Measurements from ENCODE around the gene ITSN1. TPM values are rescaled to one million over a fixed set of nuclear protein-coding genes. Genes with fewer than 3 reads are reported as not detected.

The ITSN1 gene
- total RNA-seq, 2 experiments from 2014 or later, result 3.6 to 6.6 TPM

- no peaks in the 10 kb centered on the region for H3K4me1 Mint-ChIP-seq
- peaks cover 2% of the 10 kb centered on the region for H3K9me3 Mint-ChIP-seq
- H3K27ac Mint-ChIP-seq, result no peak overlapping the region
- DNase-seq, result no peak
- no peaks in the 10 kb centered on the region for H3K27me3 Mint-ChIP-seq
- H3K4me3 Mint-ChIP-seq, result no peak overlapping the region
- H3K36me3 Mint-ChIP-seq, result peaks cover 14% of the 10 kb centered on the region
Observed at GRCh38 chr21:33825915-33826314, 183.6 kb downstream of the ITSN1 start.

DNA sequence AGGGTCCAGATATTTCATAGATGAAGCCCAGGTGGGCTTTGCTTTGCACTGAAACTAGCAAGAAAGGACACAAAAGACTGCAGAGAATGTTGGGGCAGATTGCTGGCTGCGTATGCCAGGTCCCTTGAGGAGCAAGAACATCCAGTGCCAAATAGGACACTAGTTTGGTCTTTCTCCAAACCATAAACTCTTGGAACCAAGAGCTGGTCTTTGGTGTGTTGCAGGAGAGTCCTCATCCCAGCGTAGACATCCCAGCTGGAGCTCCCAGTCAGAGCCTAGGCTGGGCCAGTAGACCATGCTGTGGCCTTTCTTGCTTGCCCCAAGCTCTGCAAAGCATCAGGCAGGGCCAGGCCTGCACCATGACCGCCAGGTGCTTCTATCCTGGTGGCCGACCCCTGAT is 185.8 kb downstream of the ITSN1 start:
- Mint-ChIP-seq H3K36me3 (peaks cover 14% of the 10 kb centered on the region), H3K9me3 (peaks cover 2% of the 10 kb centered on the region), H3K27ac (no peak overlapping the region), H3K27me3 (no peaks in the 10 kb centered on the region), H3K4me3 (no peak overlapping the region), H3K4me1 (no peaks in the 10 kb centered on the region)
- DNase-seq, result no peak

DNA sequence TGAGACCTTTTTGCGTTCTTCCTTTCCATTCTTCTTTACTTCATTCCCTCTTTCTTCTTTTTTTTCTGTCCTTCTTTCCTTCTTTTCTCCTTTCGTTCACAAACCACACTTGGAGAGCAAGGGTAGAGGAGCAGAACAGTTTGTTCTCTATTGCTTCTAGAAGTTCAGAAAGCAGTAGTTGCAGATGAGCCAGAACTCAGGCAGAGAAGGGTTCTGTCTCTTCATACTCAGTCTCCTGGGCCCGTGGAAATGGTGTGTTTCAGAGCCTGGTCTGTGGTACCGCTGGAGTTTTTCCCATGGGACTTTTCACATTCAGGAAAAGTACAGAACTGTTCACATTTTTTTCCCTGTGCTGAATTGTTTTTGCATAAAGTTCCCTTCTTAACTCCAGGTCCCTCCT is 186.3 kb downstream of the ITSN1 start:
- Mint-ChIP-seq H3K27me3 (no peaks in the 10 kb centered on the region), H3K36me3 (peaks cover 14% of the 10 kb centered on the region), H3K9me3 (peaks cover 2% of the 10 kb centered on the region), H3K27ac (no peak overlapping the region), H3K4me3 (no peak overlapping the region), H3K4me1 (no peaks in the 10 kb centered on the region)
- DNase-seq, result no peak

DNA sequence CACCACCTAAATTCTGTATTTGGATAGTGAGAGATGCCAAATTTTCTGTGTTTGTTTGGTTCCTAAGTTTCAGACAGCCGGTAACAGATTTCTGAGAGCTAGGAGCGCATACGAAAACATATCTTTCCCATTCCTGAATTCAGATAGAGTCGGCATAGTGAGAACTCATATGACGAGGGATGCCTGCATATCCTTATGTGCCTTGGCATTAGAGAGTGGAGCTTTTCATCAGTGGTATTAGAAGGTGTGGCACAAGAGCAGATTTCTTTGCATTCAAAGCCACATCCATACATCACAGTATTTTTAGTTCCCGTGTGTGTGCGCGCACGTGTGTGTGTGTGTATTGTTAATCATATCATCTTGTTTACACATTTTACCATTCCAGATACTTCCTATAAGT is 187.5 kb downstream of the ITSN1 start:
- Mint-ChIP-seq H3K9me3 (peaks cover 2% of the 10 kb centered on the region), H3K27ac (no peak overlapping the region), H3K27me3 (no peaks in the 10 kb centered on the region), H3K4me3 (no peak overlapping the region), H3K36me3 (peaks cover 14% of the 10 kb centered on the region), H3K4me1 (no peaks in the 10 kb centered on the region)
- DNase-seq, result no peak

DNA sequence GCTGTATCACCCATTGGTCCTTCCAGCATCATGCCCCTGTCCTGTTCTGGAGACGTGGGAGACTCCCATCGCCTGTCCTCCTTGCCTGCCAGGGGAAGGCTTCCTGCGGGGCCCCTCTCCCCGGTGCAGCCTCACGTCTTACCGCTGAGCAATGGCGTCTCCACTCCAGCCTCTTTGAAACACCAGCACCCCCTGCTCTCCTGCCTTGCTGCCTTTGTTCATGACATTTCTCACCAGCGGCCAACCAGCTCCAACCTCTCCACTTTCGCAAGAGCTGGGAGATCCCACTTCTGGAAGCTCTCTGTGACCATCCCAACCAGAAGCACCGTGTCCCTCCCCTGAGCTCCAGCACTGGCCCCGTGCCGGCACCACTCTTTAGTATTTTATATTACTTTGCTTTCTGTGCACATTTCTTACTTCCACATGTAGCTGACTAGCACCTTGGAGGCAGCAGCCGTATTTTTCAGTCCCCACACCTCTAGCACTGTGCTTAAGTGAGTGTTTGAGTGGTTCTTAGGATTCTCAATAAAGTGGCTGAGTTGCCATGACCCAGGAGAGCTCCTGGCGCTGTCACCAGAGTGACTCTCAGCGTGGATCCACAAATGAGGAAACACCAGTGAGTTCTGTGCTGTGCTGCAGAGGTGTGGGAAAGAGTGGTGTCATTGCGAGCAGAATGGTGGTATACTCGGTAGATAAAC is 189.8 kb downstream of the ITSN1 start:
- peaks cover 2% of the 10 kb centered on the region for H3K9me3 Mint-ChIP-seq
- DNase-seq, result no peak
- H3K27ac Mint-ChIP-seq, result no peak overlapping the region
- H3K4me3 Mint-ChIP-seq, result no peak overlapping the region
- no peaks in the 10 kb centered on the region for H3K4me1 Mint-ChIP-seq
- H3K27me3 Mint-ChIP-seq, result no peaks in the 10 kb centered on the region
- peaks cover 14% of the 10 kb centered on the region for H3K36me3 Mint-ChIP-seq

DNA sequence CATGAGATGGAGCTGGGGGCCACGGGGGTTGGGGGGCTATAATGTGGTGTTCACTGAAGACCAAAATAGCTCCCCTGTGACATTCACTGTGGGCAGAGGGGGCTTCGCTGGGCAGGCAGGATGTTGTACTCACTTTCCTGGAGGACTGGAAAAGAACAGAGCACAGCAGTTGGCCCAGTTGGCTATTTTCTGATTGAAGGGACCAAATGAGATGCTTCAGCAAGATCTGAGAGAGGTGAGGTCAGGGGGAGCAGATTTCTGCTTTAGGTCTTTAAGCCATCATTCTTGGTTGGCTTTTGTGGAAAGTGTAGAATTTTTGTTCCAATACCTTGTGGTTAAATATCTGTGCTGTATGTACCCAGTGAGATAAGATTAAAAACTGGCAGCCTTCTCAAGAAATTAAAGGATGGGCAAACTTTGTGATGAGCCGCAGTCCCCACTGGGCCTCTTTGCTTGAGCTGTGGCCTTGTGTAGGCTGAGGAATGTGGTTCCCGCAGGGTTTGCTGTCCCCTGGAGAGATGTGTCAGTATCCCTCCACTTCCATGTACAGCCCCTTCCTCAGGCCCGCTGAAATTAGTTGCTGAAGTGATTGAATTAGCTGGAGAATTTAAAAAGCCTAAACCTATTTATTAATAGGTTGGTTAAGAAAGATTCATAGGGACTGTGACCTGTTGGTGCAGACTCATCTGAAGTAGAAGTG is 192.7 kb downstream of the ITSN1 start:
- no peaks in the 10 kb centered on the region for H3K4me1 Mint-ChIP-seq
- peaks cover 6% of the 10 kb centered on the region for H3K36me3 Mint-ChIP-seq
- no peaks in the 10 kb centered on the region for H3K27me3 Mint-ChIP-seq
- no peak overlapping the region for H3K4me3 Mint-ChIP-seq
- H3K9me3 Mint-ChIP-seq, result no peaks in the 10 kb centered on the region
- DNase-seq, result no peak
- H3K27ac Mint-ChIP-seq, result no peak overlapping the region

DNA sequence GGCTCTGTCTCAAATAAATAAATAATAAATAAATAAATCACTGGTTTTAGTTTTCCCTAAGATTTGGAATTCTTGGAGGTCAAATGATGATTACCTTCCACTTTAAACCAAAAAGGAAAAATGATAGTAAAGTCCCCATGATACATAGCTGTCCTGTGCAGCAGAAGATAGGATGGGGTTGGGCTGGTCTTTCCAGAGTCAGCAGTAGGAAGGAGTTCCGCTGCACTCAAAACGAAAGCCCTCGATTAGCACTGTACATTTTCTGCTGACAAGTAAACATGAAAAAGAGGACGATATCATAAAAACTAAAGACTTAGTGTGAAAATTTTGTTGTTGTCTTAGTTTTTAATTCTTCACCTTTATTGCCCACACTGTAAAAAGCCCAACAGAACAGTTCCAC is 193.6 kb downstream of the ITSN1 start:
- no peaks in the 10 kb centered on the region for H3K9me3 Mint-ChIP-seq
- no peak for DNase-seq
- no peak overlapping the region for H3K27ac Mint-ChIP-seq
- no peaks in the 10 kb centered on the region for H3K4me1 Mint-ChIP-seq
- no peak overlapping the region for H3K4me3 Mint-ChIP-seq
- H3K27me3 Mint-ChIP-seq, result no peaks in the 10 kb centered on the region
- no peaks in the 10 kb centered on the region for H3K36me3 Mint-ChIP-seq

DNA sequence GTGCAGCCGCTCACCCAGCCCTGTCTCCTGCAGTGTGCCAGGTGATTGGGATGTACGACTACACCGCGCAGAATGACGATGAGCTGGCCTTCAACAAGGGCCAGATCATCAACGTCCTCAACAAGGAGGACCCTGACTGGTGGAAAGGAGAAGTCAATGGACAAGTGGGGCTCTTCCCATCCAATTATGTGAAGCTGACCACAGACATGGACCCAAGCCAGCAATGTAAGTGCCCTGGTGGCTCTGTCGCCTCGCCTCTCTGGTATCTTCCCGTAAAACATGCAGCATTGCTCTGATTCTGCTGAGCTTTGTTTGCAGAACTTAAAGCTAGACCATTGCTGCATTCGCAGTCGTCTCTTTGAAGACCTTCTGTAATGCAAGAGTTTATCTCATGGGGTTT is 194.1 kb downstream of the ITSN1 start:
- no peaks in the 10 kb centered on the region for H3K36me3 Mint-ChIP-seq

GRCh38 chr21:33839167-33839716 is 196.9 kb downstream of the ITSN1 start:
- H3K9me3 Mint-ChIP-seq, result no peaks in the 10 kb centered on the region
- H3K4me3 Mint-ChIP-seq, result no peak overlapping the region
- H3K4me1 Mint-ChIP-seq, result no peaks in the 10 kb centered on the region
- no peak for DNase-seq
- no peaks in the 10 kb centered on the region for H3K36me3 Mint-ChIP-seq
- no peaks in the 10 kb centered on the region for H3K27me3 Mint-ChIP-seq
- no peak overlapping the region for H3K27ac Mint-ChIP-seq

More for the DNA sequence above, 194.1 kb downstream of the ITSN1 start:
- Mint-ChIP-seq H3K9me3 (no peaks in the 10 kb centered on the region), H3K27ac (no peak overlapping the region), H3K4me3 (no peak overlapping the region), H3K27me3 (no peaks in the 10 kb centered on the region), H3K4me1 (no peaks in the 10 kb centered on the region)
- no peak for DNase-seq

DNA sequence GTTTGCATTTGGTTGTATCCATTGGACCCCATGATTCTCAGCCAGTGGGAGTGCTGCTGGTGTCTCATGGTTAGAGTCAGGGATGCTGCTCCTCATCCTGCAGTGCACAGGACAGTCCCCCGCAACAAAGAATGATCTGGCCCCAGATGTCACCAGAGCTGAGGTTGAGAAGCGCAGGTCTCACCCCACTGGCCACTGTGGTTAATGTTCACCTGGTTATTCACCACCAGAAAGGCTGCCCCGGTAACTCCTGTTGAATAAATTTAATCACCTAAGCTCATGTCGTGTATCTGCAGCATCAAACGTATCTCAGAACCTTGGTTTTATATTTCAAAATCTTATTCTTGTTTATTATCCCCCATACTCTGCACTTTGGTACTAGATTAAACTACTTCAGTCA is 197.5 kb downstream of the ITSN1 start:
- no peak for DNase-seq
- Mint-ChIP-seq H3K4me3 (no peak overlapping the region), H3K4me1 (no peaks in the 10 kb centered on the region), H3K27me3 (no peaks in the 10 kb centered on the region), H3K9me3 (no peaks in the 10 kb centered on the region), H3K27ac (no peak overlapping the region), H3K36me3 (no peaks in the 10 kb centered on the region)

DNA sequence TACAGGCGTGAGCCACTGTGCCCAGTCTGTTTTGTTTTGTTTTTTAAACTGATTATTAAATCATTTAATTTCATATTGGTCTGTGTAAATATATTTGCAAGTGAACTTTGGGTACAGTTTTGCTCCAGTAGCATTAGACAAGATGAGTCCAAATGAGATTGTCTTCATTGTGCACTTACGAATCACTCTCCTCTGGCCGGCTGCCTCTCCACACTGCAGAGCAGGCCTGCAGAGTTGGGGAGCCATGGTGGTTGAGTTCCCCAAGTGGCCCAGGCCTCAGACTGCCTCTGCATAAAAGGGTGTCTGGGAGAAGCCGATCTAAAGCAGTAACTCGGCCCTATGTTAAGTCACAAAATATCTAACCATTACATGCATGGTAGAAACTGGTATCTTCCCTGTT is 198.5 kb downstream of the ITSN1 start:
- Mint-ChIP-seq H3K4me1 (no peaks in the 10 kb centered on the region), H3K36me3 (no peaks in the 10 kb centered on the region), H3K27me3 (no peaks in the 10 kb centered on the region), H3K4me3 (no peak overlapping the region), H3K27ac (no peak overlapping the region), H3K9me3 (no peaks in the 10 kb centered on the region)
- DNase-seq, result no peak

DNA sequence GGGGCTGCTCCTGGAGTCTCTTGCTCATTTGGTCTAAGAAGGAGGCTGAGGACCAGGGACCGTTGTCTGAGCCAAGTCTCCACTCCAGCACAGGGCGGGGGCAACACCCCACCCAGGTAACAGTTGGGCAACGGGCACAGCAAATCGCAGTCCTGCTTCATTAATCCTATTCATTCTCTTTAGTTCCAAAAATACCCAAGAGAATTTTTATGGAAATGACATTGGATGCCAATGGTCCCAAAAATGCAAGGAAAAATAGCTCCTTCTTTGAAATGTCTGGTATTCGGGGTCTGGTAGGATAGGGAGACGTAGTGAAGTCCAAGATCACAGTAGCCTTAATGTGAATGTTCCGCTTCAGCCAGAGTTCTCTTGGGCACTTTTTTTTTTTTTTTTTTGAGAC is 199.3 kb downstream of the ITSN1 start:
- Mint-ChIP-seq H3K4me3 (no peak overlapping the region), H3K4me1 (no peaks in the 10 kb centered on the region), H3K27ac (no peak overlapping the region), H3K9me3 (peaks cover 5% of the 10 kb centered on the region), H3K36me3 (peaks cover 3% of the 10 kb centered on the region), H3K27me3 (no peaks in the 10 kb centered on the region)
- no peak for DNase-seq

GRCh38 chr21:33843216-33843615 is 200.9 kb downstream of the ITSN1 start:
- Mint-ChIP-seq H3K36me3 (peaks cover 3% of the 10 kb centered on the region), H3K27me3 (no peaks in the 10 kb centered on the region), H3K9me3 (peaks cover 5% of the 10 kb centered on the region), H3K4me1 (no peaks in the 10 kb centered on the region), H3K4me3 (no peak overlapping the region), H3K27ac (no peak overlapping the region)
- no peak for DNase-seq

GRCh38 chr21:33844104-33844889 is 202.0 kb downstream of the ITSN1 start:
- Mint-ChIP-seq H3K4me1 (no peaks in the 10 kb centered on the region), H3K27me3 (no peaks in the 10 kb centered on the region), H3K4me3 (no peak overlapping the region), H3K9me3 (peaks cover 5% of the 10 kb centered on the region), H3K27ac (no peak overlapping the region), H3K36me3 (peaks cover 3% of the 10 kb centered on the region)
- DNase-seq, result no peak

- Mint-ChIP-seq H3K9me3 (peaks cover 5% of the 10 kb centered on the region), H3K4me3 (no peak overlapping the region), H3K4me1 (no peaks in the 10 kb centered on the region), H3K36me3 (peaks cover 3% of the 10 kb centered on the region), H3K27ac (no peak overlapping the region), H3K27me3 (no peaks in the 10 kb centered on the region)
- no peak for DNase-seq
Observed at GRCh38 chr21:33844890-33845205, 202.5 kb downstream of the ITSN1 start.
